Lower leg skin (tissue), 3 donors: ENCODE results near the gene RUNX1.

ENCODE experiments used
- POLR2A ChIP-seq, 2 donors: fragments of 450-650 bp; IDR thresholded peaks; one replicate each; pipeline ENCODE4 v1.6.1; 2016 to 2017; ENCODE audit warnings: antibody characterized with exemption in 2 of 2, mild to moderate bottlenecking in 1 of 2, moderate library complexity in 1 of 2
- TF ChIP-seq, protein P1 (sequence below), 3 donors: fragments of 450-650 bp; IDR thresholded peaks; one replicate each; pipeline ENCODE4 v1.5.1; 2016; ENCODE audit warnings: antibody characterized with exemption in 3 of 3, mild to moderate bottlenecking in 3 of 3, moderate library complexity in 2 of 3

- TF ChIP-seq, protein P1, sequence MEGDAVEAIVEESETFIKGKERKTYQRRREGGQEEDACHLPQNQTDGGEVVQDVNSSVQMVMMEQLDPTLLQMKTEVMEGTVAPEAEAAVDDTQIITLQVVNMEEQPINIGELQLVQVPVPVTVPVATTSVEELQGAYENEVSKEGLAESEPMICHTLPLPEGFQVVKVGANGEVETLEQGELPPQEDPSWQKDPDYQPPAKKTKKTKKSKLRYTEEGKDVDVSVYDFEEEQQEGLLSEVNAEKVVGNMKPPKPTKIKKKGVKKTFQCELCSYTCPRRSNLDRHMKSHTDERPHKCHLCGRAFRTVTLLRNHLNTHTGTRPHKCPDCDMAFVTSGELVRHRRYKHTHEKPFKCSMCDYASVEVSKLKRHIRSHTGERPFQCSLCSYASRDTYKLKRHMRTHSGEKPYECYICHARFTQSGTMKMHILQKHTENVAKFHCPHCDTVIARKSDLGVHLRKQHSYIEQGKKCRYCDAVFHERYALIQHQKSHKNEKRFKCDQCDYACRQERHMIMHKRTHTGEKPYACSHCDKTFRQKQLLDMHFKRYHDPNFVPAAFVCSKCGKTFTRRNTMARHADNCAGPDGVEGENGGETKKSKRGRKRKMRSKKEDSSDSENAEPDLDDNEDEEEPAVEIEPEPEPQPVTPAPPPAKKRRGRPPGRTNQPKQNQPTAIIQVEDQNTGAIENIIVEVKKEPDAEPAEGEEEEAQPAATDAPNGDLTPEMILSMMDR (IDR thresholded peaks at IDR 0.05) = no peak
- no peak for TF ChIP-seq POLR2A (IDR thresholded peaks at IDR 0.05)
These were observed 2.9 kb downstream of the RUNX1 start for GRCh38 chr21:35046263-35046624.
